Activated CD8-positive, alpha-beta memory T cell treated with anti-CD3 and anti-CD28 coated beads, Interleukin-2, amount 50 U/mL, for 24 hours (primary cell): ENCODE results near the gene HOXD3.

Experiments
- DNase-seq: peaks from one replicate; pipeline ENCODE4 v3.0.0-alpha.2; 2020; ENCODE audit errors: extremely low read depth

Gene HOXD3

DNA sequence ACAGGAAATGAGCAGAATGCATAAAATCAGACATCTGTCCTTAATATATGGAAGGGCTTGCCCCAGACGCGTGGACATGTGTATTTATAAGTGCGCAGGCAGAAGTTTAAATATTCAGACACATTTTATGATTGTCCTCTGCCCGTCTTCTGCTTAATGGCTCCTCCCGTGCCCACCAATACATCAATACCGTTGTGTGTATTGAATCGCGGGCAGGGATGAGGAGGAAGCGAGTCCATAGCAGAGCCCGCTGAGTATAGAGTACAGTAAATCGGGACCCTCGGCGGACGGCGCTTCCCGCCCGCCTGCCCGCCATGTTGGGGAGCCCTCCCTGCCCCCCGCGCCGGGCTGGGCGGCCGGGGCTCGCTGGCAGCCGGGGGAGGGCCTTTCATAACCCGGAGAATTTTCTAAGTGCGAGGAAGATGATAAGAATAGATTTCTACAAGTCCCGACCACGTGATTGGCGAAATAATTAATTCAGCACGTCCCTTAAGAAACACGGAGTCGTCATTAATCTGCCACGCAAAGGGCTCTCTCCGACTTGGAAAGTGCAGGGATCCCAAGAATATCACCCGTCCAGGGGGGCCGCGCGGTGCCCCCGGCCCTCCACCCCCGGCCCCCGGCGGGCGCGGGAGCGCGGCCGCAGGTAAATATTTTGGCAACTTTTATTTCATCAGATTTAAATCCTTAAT is at the start of gene HOXD3:
TSS of gene HOXD3 (plus strand) at position 501 of the 692 bp plus-strand sequence. CDS start 11,808 bp downstream, outside the sequence.
- no peak for DNase-seq

DNA sequence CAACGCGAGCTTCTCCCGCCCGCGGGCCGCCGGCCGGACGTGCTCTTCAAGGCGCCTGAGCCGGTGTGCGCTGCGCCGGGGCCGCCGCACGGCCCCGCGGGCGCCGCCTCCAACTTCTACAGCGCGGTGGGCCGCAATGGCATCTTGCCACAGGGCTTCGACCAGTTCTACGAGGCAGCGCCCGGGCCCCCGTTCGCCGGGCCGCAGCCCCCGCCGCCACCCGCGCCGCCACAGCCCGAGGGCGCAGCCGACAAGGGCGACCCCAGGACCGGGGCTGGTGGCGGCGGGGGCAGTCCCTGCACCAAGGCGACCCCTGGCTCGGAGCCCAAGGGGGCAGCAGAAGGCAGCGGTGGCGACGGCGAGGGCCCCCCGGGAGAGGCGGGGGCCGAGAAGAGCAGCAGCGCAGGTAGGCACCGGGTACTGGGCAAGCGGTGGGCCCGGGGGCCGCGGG is 49.4 kb upstream of the HOXD3 start:
- no peak for DNase-seq

DNA sequence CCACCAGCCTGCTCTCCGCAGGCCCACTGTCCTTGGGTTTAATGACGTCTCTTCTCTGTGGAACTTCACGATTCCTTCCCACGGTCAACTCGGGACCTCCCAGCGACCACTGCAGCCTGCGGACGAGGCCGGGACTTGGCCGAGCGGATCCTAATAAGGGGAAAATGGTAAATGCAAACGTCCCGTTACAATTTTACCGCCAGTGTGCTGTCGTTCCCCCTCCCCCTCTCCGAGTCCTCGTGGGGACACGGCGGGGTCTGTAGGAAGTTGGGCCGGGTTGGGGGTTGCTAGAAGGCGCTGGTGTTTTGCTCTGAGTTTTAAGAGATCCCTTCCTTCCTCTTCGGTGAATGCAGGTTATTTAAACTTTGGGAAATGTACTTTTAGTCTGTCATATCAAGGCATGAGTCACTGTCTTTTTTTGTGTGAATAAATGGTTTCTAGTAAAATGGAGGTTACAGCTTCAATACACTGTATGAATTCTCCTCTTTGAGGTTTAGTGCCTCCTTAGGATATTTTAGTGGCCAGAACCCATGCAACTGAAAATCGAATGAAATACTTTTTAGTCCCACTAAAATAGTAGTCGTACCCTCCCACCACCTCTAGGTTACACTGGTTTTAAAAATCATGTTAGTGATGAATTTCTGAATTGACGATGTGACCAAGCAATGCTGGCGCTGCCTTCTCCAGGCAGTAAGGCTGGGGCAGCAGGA is 47.8 kb upstream of the HOXD3 start:
- DNase-seq, result no peak

DNA sequence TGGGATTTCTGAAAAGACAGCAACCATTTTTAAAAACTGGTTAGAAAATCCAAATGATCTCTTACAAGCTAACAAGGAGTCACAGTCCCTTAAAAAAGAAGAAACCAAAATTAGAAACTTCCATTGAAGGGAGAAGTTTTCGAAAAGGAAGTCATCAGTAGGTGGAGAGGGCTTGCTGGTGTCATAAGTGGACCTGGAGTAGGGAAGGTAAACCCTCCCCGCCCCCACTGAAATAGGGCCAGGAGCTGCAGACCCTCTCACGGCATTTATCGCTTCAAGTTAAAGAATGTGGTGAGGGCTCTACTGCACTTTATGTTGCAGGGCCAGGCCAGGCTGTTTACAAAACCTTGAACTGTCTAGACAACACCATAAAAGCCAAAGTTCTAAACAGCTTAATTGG is 47.2 kb upstream of the HOXD3 start:
- DNase-seq, result no peak

DNA sequence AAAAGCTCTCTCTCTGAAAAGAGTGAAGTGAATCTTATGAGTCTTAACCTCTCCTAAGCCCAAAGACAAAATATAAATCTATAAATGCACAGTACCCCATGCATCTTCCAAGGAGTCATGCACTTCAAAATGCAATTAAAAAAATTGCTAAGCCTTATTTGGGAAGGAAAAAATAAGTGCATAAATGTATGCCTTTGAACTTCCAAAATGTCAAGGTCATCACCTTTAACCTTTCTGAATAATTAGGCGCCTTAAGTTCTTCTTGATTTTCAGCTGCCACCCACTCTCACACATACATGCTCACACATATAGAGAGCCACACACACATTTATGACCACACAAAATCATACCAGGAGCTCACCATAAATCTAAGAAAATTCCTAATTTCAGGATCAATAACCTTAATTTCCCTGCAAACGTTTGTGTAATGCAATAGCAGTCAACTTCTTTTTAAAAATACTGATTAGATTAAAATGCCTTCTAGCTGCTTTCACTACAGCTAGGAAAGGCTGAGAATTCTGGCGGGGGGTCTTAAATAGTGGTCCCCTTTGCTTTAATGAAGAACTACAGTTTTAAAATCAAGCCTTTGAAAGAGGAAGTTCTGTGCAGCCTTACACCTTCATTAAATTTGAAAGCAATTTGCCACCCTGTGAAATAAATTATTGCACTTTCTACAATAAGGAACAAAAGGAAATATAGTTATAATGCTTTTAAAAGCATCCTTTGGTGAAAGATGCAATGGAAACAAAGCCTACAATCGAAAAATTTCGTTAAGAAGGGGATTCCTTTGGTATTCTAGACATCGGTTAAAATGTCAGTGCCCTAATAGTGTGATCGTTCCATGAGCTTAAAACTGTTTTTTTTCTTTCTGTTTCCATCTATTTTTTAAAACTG is 46.4 kb upstream of the HOXD3 start:
- no peak for DNase-seq

DNA sequence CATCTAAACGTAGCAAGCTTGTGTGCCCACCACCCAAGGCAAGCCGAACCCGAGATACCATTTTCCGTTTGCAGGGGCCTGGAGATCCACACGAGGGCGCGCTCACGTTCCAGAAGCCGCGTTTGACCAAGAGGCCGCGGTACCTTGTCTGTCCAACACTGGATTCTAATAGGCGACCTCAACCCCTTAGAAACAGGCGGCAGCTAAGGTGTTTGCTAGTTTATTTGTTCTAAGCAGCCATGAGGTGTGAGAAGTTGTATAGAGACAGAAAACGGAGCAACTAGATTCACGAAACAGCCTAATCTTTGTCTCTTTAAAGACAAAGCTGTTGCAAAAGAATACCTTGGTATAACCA is 45.8 kb upstream of the HOXD3 start:
- no peak for DNase-seq

DNA sequence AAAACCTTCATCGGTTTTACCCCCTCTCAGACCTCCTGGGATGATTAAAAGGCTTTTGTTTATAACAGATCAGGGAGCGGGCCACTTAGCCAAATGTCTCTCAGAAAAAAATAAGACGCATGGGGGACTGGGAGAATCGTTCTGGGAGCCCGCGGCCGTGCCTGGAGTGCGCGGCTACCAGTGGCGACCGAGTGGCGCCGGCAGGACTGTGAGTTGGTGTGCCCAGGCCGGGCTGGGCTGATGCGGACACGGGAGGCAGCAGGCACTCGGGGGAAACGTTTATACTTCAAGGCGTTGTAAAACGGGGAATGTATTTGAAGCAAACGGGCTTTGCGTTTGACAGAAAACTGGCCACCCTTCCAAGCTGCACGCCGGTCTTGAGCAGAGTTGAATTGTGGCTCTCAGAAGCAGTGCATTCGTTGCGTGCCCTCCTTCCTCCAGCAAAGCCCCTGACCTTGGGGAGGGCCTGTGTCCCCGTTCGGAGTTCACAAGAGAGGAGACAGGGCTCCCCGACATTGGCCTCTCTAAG is 45.2 kb upstream of the HOXD3 start:
- no peak for DNase-seq

DNA sequence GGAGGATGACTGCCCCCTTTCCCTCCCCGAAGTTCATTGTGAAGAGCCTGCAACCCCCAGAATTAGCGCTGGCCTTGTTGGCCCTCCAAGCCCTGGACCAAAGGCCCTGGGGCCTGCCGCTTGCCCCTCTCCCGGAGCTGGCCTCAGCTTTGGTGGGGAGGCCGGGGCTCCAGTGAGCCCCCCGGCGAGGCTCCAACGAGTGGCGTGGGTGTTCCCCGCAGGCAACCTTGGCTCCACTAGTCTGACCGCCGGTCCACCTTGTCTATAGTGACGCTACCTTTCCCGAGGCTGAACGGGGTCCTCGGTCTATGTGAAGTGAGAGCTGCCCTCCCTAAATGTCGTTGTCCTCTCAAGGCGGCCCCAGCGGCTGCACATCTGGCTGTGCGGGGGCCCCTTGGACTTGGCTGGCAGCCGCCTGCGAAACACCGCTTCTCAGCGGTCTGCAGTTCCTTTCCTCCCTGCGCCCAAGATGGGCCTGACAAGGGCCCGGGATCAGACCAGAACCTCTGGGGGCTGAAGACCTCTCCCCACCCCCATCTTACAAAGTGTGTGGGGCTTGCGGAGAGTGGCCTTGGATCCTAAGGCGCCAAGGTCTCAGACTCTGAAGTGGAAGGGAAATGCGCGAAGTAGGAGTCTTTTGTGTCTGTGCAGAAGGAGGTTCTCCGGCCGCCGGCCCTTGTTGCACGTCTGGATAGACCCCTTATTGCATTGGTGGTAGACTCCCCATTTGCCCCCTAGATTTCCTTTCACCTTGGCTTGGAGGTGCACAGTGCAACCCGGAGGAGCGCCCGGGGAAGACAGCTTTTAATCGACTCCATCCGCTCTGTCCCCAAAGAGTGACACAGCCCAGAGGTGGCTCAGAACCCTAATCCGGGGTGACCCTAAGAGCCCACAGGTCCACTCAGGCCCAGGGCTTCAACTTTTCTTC is 44.5 kb upstream of the HOXD3 start:
- no peak for DNase-seq

DNA sequence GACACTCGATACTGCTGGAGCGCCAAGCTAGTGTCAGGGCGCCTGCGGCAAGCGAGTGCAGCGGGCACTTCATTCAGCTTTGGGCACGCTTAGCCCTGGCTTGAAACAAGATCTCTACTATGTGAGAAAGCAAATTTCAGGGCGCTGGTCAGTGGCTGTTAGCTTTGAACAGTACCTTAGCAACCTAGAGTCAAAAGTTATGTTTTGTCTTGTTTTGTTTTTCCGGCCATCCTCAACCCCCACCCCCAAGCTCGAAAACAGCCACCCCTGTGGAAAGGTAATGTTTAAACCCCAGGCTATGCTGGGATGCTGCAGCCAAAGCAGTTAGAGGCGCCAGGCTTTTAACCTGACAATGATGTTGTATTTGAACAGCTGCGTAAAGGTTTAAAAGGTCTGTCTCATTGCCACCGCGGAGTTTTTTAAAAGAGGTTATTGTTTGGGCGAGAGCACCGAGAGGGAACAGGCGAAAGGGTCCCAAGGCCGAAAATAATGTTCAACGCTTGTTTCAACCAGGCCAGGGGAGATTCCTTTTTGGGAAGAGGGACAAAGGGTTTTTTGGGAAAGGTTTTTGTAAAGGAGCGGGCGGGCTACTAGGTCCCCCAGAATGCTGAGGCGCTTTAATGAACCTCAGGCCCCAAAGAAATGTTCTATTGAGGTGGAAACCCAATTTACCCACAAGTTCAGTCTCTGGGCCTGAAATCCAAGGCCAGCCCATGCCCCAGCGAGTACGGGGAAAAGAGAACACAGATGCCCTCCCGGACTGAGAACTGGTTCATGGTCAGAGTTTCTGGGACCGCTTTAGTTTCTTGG is 42.8 kb upstream of the HOXD3 start:
- no peak for DNase-seq

DNA sequence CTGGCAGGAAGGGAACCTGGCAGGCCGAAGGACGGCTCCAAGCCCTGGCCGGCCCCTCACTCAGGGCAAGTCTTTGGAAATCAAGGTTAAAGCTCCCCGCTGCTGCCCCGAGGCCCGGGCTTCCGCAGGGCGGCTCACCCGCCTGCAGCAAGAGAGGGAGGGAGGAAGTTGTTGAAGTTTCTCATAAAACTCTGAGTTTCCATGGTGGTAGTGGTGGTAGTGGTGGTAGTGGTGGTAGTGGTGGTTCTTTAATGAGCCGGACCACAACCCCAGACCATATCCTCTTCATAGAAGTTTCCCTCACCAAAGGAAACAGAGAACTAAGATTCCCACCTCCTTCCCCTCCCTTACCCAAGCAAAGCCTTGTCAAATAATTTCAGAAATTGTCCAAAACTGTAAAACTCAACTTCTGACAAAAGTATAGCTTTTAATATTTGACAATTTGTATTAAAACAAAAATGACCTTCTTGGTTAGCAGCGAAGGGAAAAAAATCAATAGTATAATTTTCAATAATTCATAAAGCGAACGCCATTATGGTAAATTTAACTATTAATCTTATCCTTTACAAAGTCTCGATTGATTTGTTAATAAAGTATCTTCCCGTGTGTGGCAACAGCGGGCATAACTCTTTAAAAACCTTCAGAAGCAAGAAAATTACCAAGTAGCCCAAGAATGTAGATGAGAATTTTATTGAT is 42.0 kb upstream of the HOXD3 start:
- DNase-seq, result no peak

DNA sequence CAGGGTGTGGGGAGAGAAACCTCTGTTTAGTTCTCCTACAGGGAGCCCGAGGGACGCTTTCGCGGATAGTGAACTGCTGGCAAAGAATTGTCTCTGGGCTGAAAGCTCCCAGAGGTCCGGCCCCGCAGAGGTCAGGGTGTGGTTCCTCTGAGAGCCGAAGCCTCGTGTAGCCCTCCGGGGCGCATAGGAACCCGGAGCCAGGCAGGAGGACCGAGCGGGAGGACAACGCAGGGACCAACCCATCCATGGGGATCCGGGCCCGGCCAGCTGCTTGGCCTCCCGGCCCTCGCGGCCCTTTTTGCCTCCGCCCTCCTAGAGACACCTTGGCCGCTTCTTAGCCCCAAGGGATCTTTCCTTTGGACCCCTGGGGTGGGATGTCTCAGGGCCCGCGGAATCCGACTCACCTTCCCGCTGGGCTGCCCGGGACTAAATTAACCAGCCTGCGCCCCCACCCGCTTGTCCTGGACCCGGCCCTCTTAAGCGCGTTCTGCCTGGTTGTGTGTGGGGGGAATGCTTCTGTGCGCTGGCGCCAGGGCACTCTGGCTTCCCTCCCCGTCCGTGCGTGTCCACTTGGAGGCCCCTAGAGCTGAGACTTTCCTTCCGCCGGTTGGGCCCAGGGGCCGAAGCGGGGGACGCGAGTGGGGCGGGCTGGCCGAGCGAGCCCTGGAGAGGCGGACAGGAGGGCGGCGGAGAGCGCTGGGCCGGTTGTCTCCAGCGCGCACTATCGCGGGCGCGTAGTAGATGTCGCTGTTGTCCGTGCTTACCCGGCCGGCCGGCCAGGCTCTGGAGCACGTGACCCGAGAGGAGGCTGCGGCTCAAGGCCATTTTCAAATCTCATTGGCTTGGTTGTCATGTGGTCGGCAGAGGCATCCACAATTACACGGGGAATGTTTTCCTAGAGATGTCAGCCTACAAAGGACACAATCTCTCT is 41.0 kb upstream of the HOXD3 start, which contains the start of gene HOXD10:
TSS of gene HOXD10 (plus strand) at position 896 of the 931 bp plus-strand sequence. CDS start 56 bp downstream, outside the sequence.
- no peak for DNase-seq

DNA sequence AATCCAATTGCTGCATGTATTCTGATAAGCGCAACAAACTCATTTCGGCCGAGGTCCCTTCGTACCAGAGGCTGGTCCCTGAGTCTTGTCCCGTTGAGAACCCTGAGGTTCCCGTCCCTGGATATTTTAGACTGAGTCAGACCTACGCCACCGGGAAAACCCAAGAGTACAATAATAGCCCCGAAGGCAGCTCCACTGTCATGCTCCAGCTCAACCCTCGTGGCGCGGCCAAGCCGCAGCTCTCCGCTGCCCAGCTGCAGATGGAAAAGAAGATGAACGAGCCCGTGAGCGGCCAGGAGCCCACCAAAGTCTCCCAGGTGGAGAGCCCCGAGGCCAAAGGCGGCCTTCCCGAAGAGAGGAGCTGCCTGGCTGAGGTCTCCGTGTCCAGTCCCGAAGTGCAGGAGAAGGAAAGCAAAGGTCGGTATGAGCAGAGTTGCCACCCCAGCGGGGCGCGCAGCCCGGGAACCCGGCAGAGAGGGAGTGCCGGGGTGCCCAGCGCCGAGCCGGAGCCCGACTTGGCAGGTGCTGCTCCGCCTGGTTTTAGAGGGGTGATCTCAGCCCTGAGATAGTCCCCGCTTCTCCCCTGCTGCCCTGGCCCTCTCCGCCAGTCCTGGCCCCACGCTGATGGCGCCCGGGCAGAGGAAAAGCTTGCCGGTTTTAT is 39.8 kb upstream of the HOXD3 start:
- no peak for DNase-seq

DNA sequence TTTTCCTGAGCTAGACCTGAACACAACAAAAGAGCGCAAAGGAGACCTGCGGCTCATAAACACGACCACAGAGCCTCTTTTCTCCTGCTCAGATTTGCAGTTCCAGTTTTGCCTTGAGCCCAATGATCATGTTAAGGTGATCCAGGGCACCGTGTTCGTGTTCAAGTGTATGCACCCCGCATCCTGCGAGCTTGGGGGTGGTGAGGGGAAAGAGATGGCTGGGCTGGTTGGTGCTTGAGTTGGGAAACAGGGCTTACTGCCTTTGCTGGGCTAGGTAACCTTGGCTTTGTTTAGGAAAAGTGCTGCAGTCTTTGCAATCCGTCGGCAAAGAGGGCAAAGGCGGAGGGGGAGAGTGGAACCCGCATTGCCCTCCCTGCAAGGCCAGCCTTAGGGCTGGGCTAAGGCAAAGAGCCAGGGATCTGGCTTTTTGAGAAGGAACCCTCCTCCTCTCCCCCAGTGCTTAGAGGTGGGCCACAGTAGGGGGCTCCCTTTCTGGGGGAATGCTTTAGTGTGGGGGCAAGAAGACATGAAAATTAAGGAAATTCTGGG is 39.2 kb upstream of the HOXD3 start:
- no peak for DNase-seq

DNA sequence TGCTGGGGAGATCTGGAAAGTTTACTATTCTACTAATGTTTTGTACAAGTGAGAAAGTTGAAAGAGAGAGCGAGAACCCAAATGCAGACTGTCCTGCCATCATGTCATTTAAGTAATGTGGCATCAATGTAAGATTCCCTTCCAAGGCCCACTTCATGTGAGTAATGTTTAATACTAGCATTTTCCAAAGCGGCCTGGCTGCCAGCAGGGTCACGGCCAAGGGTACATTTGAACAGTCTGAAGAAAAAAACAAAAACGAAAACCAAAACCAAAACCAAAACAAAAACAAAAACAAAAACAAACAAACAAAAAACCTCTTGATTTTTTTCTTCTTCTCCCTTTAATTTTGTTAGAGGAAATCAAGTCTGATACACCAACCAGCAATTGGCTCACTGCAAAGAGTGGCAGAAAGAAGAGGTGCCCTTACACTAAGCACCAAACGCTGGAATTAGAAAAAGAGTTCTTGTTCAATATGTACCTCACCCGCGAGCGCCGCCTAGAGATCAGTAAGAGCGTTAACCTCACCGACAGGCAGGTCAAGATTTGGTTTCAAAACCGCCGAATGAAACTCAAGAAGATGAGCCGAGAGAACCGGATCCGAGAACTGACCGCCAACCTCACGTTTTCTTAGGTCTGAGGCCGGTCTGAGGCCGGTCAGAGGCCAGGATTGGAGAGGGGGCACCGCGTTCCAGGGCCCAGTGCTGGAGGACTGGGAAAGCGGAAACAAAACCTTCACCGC is 38.3 kb upstream of the HOXD3 start:
- DNase-seq, result no peak

DNA sequence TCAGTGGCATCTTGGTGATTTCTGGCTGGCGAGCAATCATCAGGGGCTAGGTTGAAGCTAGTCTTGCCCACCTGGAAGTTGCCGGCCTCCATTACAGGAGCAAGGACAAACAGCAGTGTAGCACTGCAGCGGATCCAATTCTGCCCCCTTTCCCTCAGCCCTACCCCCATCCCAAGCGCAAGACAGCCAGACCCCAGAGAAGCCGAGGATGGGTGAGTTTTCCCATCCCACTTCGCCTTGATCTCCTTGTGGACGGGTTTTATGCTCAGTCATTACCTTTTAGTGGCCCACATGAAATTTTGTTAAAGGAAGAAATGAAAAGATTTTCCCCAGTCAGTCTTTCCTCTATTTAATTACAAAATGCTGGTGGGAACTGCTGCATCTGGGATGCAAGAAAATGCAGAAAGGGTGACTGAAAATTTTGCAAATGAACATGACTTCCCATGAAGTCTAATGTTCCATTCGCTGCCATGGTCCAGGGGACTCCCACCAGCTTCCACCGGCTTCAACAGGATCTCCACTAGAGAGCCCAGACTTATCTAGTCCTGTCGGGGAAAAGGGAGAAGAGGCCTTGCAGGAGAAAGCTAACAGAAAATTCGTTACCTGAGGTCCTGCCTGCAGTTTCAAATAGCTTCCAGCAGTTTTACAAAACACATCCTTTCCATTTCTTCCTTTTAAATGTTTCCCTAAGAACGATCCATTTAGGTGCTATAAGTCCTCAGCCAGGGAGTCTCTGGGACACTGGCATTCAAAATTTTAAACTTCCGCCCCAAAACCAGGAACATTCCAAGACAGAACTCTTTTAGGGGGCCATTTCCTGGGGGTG is 36.5 kb upstream of the HOXD3 start:
- no peak for DNase-seq
